ENCODE measurements around the gene DMKN. TPM values are rescaled to one million over a fixed set of nuclear protein-coding genes. Genes with fewer than 3 reads are reported as not detected.

The DMKN gene
- total and polyA plus RNA-seq, 2 donors from 2014 or later, result 137 to 150 TPM

DNA sequence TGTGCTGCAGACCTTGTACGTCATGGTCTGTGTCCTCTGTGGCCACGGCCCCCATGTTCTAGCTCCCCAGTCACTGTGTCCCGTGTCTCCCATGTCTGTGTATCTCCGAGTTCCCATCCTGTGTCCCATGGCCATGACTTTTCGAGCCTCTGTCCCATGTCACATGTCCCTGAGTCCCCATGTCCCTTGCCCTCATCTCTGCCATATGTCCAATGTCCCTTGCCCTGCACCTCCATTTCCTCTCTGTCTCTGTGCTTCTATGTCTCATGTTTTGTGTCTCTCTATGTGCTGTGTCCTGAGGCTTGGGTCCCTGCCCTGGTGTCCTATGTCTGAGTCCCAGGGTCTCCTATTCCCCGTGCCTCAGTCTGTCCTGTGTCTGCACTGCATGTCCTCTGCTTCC is 48.0 kb upstream of the DMKN start:
- intact Hi-C loops (cut with DNase I), result no loop called here
- TF ChIP-seq, protein P1, sequence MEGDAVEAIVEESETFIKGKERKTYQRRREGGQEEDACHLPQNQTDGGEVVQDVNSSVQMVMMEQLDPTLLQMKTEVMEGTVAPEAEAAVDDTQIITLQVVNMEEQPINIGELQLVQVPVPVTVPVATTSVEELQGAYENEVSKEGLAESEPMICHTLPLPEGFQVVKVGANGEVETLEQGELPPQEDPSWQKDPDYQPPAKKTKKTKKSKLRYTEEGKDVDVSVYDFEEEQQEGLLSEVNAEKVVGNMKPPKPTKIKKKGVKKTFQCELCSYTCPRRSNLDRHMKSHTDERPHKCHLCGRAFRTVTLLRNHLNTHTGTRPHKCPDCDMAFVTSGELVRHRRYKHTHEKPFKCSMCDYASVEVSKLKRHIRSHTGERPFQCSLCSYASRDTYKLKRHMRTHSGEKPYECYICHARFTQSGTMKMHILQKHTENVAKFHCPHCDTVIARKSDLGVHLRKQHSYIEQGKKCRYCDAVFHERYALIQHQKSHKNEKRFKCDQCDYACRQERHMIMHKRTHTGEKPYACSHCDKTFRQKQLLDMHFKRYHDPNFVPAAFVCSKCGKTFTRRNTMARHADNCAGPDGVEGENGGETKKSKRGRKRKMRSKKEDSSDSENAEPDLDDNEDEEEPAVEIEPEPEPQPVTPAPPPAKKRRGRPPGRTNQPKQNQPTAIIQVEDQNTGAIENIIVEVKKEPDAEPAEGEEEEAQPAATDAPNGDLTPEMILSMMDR (IDR thresholded peaks at IDR 0.05; ENCODE audit: borderline replicate concordance, extremely low read depth, insufficient read depth), result no peak
- Histone ChIP-seq H3K9me3 (ENCODE audit: control insufficient read depth in 2 of 3, insufficient read depth in 1 of 3, low read length in 3 of 3) (no peaks in the 10 kb centered on the region), H3K4me3 (ENCODE audit: low read length in 3 of 3) (no peak overlapping the region), H3K27ac (ENCODE audit: low read depth in 2 of 2, low read length in 2 of 2) (no peak overlapping the region), H3K4me1 (ENCODE audit: control insufficient read depth in 2 of 3, insufficient read depth in 2 of 3, low read depth in 1 of 3, low read length in 3 of 3) (peaks cover 0 to 2% (median 0%) of the 10 kb centered on the region in 3 donors), H3K9ac (ENCODE audit: low read length in 3 of 3) (no peak overlapping the region), H3K36me3 (ENCODE audit: control insufficient read depth in 2 of 3, insufficient read depth in 3 of 3, low read length in 3 of 3) (no peaks in the 10 kb centered on the region), H3K27me3 (ENCODE audit: control insufficient read depth, insufficient read depth, low read length) (peaks cover 3% of the 10 kb centered on the region)
- DNase-seq (peak in 1 of 5 donors; percentile 31), FAIRE-seq (no peak)

- Histone ChIP-seq H3K27ac (ENCODE audit: low read depth in 2 of 2, low read length in 2 of 2) (no peak overlapping the region), H3K4me1 (ENCODE audit: control insufficient read depth in 2 of 3, insufficient read depth in 2 of 3, low read depth in 1 of 3, low read length in 3 of 3) (peaks cover 0 to 2% (median 0%) of the 10 kb centered on the region in 3 donors), H3K9ac (ENCODE audit: low read length in 3 of 3) (no peak overlapping the region), H3K4me3 (ENCODE audit: low read length in 3 of 3) (no peak overlapping the region), H3K9me3 (ENCODE audit: control insufficient read depth in 2 of 3, insufficient read depth in 1 of 3, low read length in 3 of 3) (no peaks in the 10 kb centered on the region), H3K27me3 (ENCODE audit: control insufficient read depth, insufficient read depth, low read length) (peaks cover 3% of the 10 kb centered on the region), H3K36me3 (ENCODE audit: control insufficient read depth in 2 of 3, insufficient read depth in 3 of 3, low read length in 3 of 3) (no peaks in the 10 kb centered on the region)
- TF ChIP-seq, protein P1 (IDR thresholded peaks at IDR 0.05; ENCODE audit: borderline replicate concordance, extremely low read depth, insufficient read depth), result no peak
- DNase-seq, result peak in 1 of 5 donors; percentile 28
- no peak for FAIRE-seq
- intact Hi-C loops (cut with DNase I), result no loop called here
Observed at GRCh38 chr19:35560677-35561076, 47.2 kb upstream of the DMKN start.

GRCh38 chr19:35560271-35560670 is 46.8 kb upstream of the DMKN start:
- no peak overlapping the region for H3K27ac ChIP-seq (ENCODE audit: low read depth in 2 of 2, low read length in 2 of 2)
- DNase-seq (peak in 2 of 5 donors; percentile 29 to 53), FAIRE-seq (no peak)
- H3K27me3 ChIP-seq (ENCODE audit: control insufficient read depth, insufficient read depth, low read length), result peaks cover 3% of the 10 kb centered on the region
- H3K4me1 ChIP-seq (ENCODE audit: control insufficient read depth in 2 of 3, insufficient read depth in 2 of 3, low read depth in 1 of 3, low read length in 3 of 3), result peaks cover 0 to 2% (median 0%) of the 10 kb centered on the region in 3 donors
- TF ChIP-seq, protein P1 (IDR thresholded peaks at IDR 0.05; ENCODE audit: borderline replicate concordance, extremely low read depth, insufficient read depth), result no peak
- H3K9ac ChIP-seq (ENCODE audit: low read length in 3 of 3), result no peak overlapping the region
- no peaks in the 10 kb centered on the region for H3K9me3 ChIP-seq (ENCODE audit: control insufficient read depth in 2 of 3, insufficient read depth in 1 of 3, low read length in 3 of 3)
- intact Hi-C loops (cut with DNase I), result no loop called here
- H3K36me3 ChIP-seq (ENCODE audit: control insufficient read depth in 2 of 3, insufficient read depth in 3 of 3, low read length in 3 of 3), result no peaks in the 10 kb centered on the region
- H3K4me3 ChIP-seq (ENCODE audit: low read length in 3 of 3), result no peak overlapping the region

DNA sequence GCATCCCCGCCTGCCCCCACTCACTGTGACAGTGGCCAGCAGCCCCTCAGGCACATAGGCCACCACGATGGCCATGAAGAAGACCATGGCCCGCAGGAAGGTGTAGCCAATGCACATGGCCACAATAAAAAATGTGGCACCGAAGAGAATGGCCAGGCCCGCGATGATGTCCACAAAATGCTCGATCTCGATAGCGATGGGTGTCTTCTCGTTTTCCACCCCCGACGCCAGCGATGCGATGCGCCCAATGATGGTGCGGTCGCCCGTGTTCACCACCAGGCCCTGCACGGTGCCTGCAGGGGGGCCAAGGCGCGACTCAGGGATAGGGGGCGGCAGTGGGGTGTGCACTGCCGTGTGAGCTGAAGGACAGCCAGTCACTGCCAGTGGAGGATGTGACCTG is 46.3 kb upstream of the DMKN start:
- intact Hi-C loops (cut with DNase I), result no loop called here
- no peak for FAIRE-seq
- H3K27me3 ChIP-seq (ENCODE audit: control insufficient read depth, insufficient read depth, low read length), result peaks cover 3% of the 10 kb centered on the region

More for the DNA sequence above, 46.3 kb upstream of the DMKN start:
- no peak overlapping the region for H3K27ac ChIP-seq (ENCODE audit: low read depth in 2 of 2, low read length in 2 of 2)
- DNase-seq, result peak in 2 of 5 donors; percentile 35 to 60
- H3K4me1 ChIP-seq (ENCODE audit: control insufficient read depth in 2 of 3, insufficient read depth in 2 of 3, low read depth in 1 of 3, low read length in 3 of 3), result peaks cover 0 to 2% (median 0%) of the 10 kb centered on the region in 3 donors
- TF ChIP-seq, protein P1 (IDR thresholded peaks at IDR 0.05; ENCODE audit: borderline replicate concordance, extremely low read depth, insufficient read depth), result no peak
- H3K9ac ChIP-seq (ENCODE audit: low read length in 3 of 3), result no peak overlapping the region
- H3K36me3 ChIP-seq (ENCODE audit: control insufficient read depth in 2 of 3, insufficient read depth in 3 of 3, low read length in 3 of 3), result no peaks in the 10 kb centered on the region
- H3K4me3 ChIP-seq (ENCODE audit: low read length in 3 of 3), result no peak overlapping the region
- H3K9me3 ChIP-seq (ENCODE audit: control insufficient read depth in 2 of 3, insufficient read depth in 1 of 3, low read length in 3 of 3), result no peaks in the 10 kb centered on the region
